ENCODE measurements around the gene CEP170. TPM values are rescaled to one million over a fixed set of nuclear protein-coding genes. Genes with fewer than 3 reads are reported as not detected.
"Not testable (repeated sequence)": the region's sequence is repeated elsewhere in the genome, so short reads cannot be mapped to it uniquely, and the experiment has no call there.

The CEP170 gene
- total RNA-seq, 2 donors from 2014 or later = 51.9 to 72.9 TPM

DNA sequence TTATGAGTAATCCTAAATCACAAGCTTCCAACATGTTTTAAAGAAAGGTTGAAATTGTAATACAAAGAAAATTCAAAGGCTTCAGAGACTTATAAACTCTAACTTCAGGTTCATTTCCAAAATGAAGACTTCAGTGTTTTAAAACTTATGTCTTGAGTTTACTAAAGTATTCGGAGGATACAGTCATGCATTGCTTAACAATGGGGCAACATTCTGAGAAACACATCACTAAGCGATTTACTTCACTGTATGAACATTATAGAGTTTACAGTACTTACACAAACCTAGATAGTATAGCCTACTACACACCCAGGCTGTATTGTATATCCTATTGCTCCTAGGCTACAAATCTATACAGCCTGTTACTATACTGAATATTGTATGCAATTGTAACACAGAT is 38.3 kb downstream of the CEP170 start:
- Mint-ChIP-seq H3K27ac (no peak overlapping the region), H3K9me3 (peaks cover 0 to 3% of the 10 kb centered on the region in 2 donors), H3K36me3 (peaks cover 25 to 36% of the 10 kb centered on the region in 2 donors)
- DNase-seq (ENCODE audit: low spot score in 2 of 2) = no peak
- no peak for ATAC-seq

DNA sequence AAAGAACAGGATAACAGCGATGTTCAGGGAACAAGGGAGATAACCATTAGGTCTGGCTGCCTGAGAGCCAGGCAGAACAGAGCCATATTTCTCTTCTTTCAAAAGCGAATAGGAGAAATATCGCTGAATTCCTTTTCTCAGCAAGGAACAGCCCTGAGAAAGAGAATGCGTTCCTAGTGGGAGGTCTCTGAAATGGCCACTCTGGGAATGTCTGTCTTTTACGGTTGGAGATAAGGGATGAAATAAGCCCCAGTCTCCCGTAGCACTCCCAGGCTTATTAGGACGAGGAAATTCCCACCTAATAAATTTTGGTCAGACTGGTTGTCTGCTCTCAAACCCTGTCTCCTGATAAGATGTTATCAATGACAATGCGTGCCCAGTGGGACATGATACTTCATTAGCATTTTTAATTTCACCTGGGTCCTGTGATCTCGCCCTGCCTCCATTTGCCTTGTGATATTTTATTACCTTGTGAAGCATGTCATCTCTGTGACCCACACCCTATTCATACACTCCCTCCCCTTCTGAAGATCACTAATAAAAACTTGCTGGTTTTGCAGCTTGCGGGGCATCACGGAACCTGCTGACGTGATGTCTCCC is 39.7 kb downstream of the CEP170 start:
- not testable (repeated sequence) for H3K27ac Mint-ChIP-seq; DNase-seq (ENCODE audit: low spot score in 2 of 2); H3K9me3 Mint-ChIP-seq; ATAC-seq
- H3K36me3 Mint-ChIP-seq = peaks cover 17 to 23% of the 10 kb centered on the region in 2 donors

DNA sequence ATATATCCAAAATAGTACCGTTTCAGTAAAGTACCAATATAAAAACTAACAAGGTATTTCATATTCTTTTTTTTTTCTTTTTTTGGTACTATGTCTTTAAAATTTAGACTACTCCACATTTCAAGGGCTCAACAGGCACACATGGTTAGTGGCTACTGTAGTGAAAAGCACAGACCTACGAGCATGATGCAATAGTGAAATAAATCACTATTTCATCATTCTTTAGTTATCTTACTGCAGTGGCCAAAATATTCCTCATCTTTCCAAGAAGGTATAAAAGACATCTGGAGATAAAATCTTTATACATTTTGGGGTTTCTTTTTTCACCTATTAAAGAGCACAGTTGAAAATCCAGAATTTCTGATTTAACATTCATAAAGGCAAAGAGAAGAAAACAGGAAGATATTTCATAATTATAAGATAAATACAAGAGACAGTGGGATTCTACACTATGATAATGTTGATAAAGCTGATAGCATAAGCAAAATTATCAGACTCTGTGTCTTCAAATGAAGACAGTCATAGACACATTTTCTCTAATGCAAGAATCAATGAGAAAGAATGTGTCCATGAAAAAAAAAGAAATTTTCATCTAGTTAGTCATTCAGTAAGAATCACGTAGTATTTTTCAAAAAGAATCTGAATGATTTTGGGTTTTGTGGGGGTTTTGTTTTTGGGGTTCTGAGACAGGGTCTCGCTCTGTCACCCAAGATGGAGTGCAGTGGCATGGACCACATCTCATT is 41.9 kb downstream of the CEP170 start:
- Mint-ChIP-seq H3K9me3 (no peaks in the 10 kb centered on the region), H3K27ac (no peak overlapping the region), H3K36me3 (peaks cover 9 to 10% of the 10 kb centered on the region in 2 donors)
- no peak for DNase-seq (ENCODE audit: low spot score in 2 of 2)
- ATAC-seq = no peak

DNA sequence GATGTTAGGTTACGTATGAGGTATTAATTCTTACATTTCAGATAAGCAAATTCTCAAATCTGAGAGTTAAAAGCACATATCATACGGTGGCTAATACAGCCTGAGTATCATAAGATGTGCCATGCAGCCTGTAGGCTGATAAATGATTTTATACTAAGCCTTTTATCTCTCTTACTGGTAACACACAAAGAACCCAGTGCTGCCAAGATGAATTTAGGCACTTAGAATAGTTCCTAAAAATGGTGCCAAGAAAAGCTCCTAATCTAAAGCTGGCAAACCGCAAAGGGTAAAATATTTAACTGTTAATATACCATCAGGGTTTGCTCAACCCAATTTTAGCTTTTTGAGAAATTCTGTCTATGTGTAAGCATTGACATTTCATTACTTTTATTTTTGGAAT is 43.1 kb downstream of the CEP170 start:
- not testable (repeated sequence) for DNase-seq (ENCODE audit: low spot score in 2 of 2); ATAC-seq; H3K9me3 Mint-ChIP-seq; H3K36me3 Mint-ChIP-seq; H3K27ac Mint-ChIP-seq

- H3K36me3 Mint-ChIP-seq; H3K9me3 Mint-ChIP-seq; H3K27ac Mint-ChIP-seq; ATAC-seq; DNase-seq (ENCODE audit: low spot score in 2 of 2): not testable (repeated sequence)
These were observed 50.0 kb downstream of the CEP170 start for GRCh38 chr1:243205026-243205501.

- H3K9me3 Mint-ChIP-seq; ATAC-seq; H3K36me3 Mint-ChIP-seq; DNase-seq (ENCODE audit: low spot score in 2 of 2); H3K27ac Mint-ChIP-seq: not testable (repeated sequence)
These were observed 50.7 kb downstream of the CEP170 start for GRCh38 chr1:243204336-243204735.

- DNase-seq (ENCODE audit: low spot score in 2 of 2); ATAC-seq; H3K27ac Mint-ChIP-seq; H3K9me3 Mint-ChIP-seq; H3K36me3 Mint-ChIP-seq: not testable (repeated sequence)
These were observed 51.9 kb downstream of the CEP170 start for GRCh38 chr1:243203196-243203595.

DNA sequence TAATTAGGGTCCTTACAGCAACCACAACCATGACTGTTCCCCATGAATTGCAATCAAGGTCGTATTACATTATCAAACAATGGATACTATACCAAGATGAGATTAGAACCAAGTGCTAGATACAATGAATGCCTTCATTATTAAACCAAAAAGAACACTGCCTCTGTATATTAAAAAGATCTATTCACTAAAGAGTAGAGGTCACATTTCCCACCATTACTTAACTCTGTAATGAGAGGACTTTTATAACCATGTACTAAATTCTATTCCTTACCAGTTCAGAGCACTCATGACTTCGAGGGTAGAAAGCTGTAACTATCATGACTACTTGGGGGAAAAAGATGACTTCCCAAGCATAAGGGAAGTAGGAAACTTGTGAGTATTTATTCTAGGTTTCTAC is 53.8 kb downstream of the CEP170 start:
- not testable (repeated sequence) for H3K27ac Mint-ChIP-seq; DNase-seq (ENCODE audit: low spot score in 2 of 2); ATAC-seq; H3K36me3 Mint-ChIP-seq; H3K9me3 Mint-ChIP-seq

DNA sequence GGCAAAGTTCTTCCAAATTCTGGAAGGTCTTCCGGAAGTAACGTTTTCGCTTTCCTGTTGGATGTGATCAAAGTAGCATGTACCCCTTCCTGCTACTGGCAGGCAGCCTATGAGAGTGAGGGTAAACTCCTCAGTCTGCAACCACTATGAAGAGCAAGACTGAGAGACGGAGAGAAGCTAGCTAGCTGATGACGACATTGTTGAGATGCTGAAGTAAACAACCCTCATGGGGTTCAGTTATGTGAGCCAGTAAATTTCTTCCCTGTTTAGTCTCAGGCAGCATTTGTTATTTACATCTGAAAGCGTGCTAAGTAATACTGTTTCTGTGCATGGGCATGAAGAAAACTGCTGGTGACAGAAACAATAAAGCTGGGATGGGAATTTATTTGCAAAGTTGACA is 57.6 kb downstream of the CEP170 start:
- not testable (repeated sequence) for H3K27ac Mint-ChIP-seq; H3K9me3 Mint-ChIP-seq; DNase-seq (ENCODE audit: low spot score in 2 of 2); ATAC-seq; H3K36me3 Mint-ChIP-seq

DNA sequence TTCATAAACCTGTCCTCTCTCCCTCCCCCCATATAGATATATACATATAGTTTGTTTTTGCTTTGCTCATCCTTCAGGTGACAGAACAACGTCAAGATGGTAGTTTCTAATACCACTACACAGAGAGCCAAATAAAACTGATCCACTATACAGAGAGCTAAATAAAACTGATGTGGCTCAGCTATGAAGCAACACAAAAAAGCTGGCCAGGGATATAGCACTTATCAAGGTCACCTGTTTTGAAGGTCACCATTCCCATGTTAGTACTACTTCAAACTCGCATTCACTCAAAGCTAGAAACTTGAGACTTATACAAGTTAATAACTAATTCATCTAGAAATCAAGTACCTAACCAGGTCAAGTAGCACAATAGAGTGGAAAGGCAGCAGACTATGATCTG is 61.8 kb downstream of the CEP170 start:
- H3K36me3 Mint-ChIP-seq = peaks cover 5 to 18% of the 10 kb centered on the region in 2 donors
- H3K27ac Mint-ChIP-seq; H3K9me3 Mint-ChIP-seq; DNase-seq (ENCODE audit: low spot score in 2 of 2); ATAC-seq: not testable (repeated sequence)

DNA sequence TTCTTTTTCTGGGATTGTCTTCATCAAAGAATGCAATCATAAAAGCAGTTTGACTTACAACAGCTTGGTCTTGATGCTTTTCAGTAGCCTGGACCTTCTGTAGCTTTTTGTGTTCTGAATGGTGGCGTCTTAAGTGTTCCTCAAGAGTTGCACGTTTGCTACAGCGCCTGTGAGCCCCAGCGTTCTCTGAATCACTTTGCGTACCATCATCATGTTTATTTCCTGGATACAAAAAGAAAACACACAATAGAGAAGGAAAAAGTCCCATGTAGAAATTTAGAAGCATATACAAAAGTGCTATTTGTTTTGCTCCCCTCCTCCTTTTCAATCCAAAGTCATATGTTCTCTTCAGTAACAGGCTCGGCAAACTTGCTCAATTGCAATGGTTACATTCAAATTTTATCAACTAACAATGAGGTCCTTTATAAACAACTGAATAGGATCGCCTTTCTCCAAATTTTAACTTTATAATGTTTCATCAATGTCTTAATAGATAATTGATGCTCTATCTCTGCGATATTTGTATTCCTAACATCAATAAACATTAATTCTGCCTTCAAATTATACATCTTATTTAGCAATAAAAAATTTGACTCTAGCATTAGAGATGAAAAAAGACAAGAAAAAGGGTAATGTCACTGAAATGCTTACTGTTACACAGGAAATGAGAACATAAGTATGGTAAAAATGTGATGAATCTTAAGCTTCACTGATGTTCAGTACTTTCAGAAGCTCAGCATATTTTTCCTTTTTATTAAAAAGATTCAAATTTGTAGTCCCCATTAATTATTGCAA is 68.7 kb downstream of the CEP170 start:
- not testable (repeated sequence) for ATAC-seq; H3K9me3 Mint-ChIP-seq; DNase-seq (ENCODE audit: low spot score in 2 of 2); H3K27ac Mint-ChIP-seq
- peaks cover 14 to 22% of the 10 kb centered on the region in 2 donors for H3K36me3 Mint-ChIP-seq

DNA sequence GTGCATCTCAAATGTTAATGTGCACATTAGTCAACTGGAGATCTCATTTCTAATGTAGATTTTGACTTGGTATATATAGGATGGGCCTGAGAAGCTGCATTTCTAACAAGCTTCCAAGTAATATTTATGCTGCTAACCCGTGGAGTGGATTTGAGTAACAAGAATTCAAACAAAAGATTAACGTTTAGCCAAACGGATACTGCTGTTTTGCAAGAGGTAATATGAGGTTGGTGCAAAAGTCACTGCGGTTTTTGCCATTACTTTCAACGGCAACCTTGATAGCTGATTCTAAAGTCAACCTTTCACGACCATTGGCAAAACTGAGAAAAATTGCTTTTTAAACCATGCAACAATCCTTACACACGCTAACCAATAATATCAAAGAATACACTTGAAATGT is 70.3 kb downstream of the CEP170 start:
- H3K36me3 Mint-ChIP-seq = peaks cover 9 to 17% of the 10 kb centered on the region in 2 donors
- DNase-seq (ENCODE audit: low spot score in 2 of 2); H3K9me3 Mint-ChIP-seq; ATAC-seq; H3K27ac Mint-ChIP-seq: not testable (repeated sequence)

DNA sequence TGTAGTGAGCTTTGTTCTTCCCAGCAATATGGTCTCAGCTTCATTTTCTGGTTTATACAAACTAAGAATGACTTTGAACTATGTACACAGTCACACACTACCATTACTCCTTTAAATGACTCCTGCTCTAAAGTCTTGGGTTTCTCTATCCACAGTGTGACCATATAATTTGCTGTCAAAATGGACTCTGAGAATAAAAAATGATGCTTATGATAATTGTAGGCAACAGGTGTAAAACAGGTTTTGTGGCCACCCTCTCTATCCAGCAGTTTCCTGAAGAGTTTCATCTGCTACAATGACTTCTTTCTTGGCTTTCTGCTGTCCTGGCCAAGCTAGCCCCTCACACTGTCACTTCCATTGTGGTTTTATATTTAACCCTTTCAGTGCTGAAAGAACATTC is 71.4 kb downstream of the CEP170 start:
- not testable (repeated sequence) for H3K27ac Mint-ChIP-seq; H3K9me3 Mint-ChIP-seq; ATAC-seq; DNase-seq (ENCODE audit: low spot score in 2 of 2)
- H3K36me3 Mint-ChIP-seq = peaks cover 9 to 17% of the 10 kb centered on the region in 2 donors

DNA sequence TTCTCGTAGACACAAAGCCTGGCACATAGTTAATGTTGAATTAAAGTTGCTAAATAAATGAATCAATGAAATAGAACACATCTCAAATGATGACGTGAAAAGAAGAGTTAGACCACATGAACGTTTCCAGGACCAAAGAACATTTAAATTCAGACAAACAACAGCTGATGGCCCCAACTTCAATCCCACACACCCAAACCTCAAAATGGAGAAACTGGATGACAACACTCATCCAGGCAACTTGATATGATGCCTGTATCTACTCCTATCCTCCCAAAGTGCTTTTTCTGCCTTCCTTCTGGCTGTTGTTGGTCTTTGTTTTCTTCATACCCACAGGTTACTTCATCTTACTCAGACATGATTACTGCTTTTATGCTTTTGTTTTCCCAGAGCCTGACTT is 71.9 kb downstream of the CEP170 start:
- DNase-seq (ENCODE audit: low spot score in 2 of 2); H3K27ac Mint-ChIP-seq; ATAC-seq: not testable (repeated sequence)

GRCh38 chr1:243179720-243180119 is 75.4 kb downstream of the CEP170 start:
- Mint-ChIP-seq H3K27ac (peak overlapping the region; percentile 12 to 57), H3K36me3 (peaks cover 0 to 9% of the 10 kb centered on the region in 2 donors), H3K9me3 (no peaks in the 10 kb centered on the region)
- ATAC-seq = peak; percentile 62 to 94
- no peak for DNase-seq (ENCODE audit: low spot score in 2 of 2)

More for the DNA sequence above, 71.9 kb downstream of the CEP170 start:
- not testable (repeated sequence) for H3K9me3 Mint-ChIP-seq
- peaks cover 9 to 17% of the 10 kb centered on the region in 2 donors for H3K36me3 Mint-ChIP-seq

GRCh38 chr1:243177792-243178191 is 77.3 kb downstream of the CEP170 start:
- H3K9me3 Mint-ChIP-seq; DNase-seq (ENCODE audit: low spot score in 2 of 2); ATAC-seq; H3K36me3 Mint-ChIP-seq; H3K27ac Mint-ChIP-seq: not testable (repeated sequence)

Data from activated naive CD4-positive, alpha-beta T cell treated with anti-CD3 and anti-CD28 coated beads, Interleukin-2, amount 50 U/mL, for 72 hours (primary cell).